Progenitor cell of endocrine pancreas (in vitro differentiated cells): ENCODE results near the gene SEMA3F. TPM values are rescaled to one million over a fixed set of nuclear protein-coding genes. Genes with fewer than 3 reads are reported as not detected.

Experiments
- DNase-seq: peaks from one replicate; pipeline ENCODE4 v3.0.0; 2021; ENCODE audit warnings: low spot score; ENCODE audit not compliant: unreplicated experiment
- H3K27ac Mint-ChIP-seq: 2 replicates; pipeline ENCODE4 v1.8.0; 2021; ENCODE audit warnings: mild to moderate bottlenecking, moderate library complexity, mixed read lengths
- H3K27me3 Mint-ChIP-seq: 2 replicates; pipeline ENCODE4 v1.8.0; 2021; ENCODE audit warnings: mixed read lengths
- H3K36me3 Mint-ChIP-seq: 2 replicates; pipeline ENCODE4 v1.8.0; 2022; ENCODE audit warnings: mixed read lengths; ENCODE audit not compliant: insufficient read depth
- H3K4me1 Mint-ChIP-seq: 2 replicates; pipeline ENCODE4 v1.8.0; 2021; ENCODE audit warnings: low read depth, mixed read lengths
- H3K4me3 Mint-ChIP-seq: 2 replicates; pipeline ENCODE4 v1.8.0; 2021; ENCODE audit warnings: low read depth, mild to moderate bottlenecking, moderate library complexity, mixed read lengths
- H3K9me3 Mint-ChIP-seq: 2 replicates; pipeline ENCODE4 v1.8.0; 2021; ENCODE audit warnings: low read depth, mixed read lengths
- long read RNA-seq: library from polyadenylated mRNA; unstranded; transcript quantifications from one replicate; pipeline ENCODE4 v2.0.0, GENCODE V29; 2020
- total RNA-seq: library from RNA; stranded (reverse); gene quantifications from 2 replicates; pipeline ENCODE4 v1.2.1, GENCODE V29; 2021
- TF ChIP-seq, protein P1 (sequence below): fragments of 200-600 bp; sonication (generic); IDR thresholded peaks from one replicate; pipeline ENCODE4 v1.5.0; 2021; ENCODE audit warnings: antibody characterized with exemption, mild to moderate bottlenecking; ENCODE audit not compliant: unreplicated experiment

The SEMA3F gene
- 23.6 and 26.5 TPM in 2 replicates for total RNA-seq
- long read RNA-seq, partial matches to known transcripts = 0 of 3 reads
- long read RNA-seq, other reads (novel, unspliced or antisense) = 3 of 3 reads

- peaks cover 2% of the 10 kb centered on the region for H3K36me3 Mint-ChIP-seq
- TF ChIP-seq, protein P1, sequence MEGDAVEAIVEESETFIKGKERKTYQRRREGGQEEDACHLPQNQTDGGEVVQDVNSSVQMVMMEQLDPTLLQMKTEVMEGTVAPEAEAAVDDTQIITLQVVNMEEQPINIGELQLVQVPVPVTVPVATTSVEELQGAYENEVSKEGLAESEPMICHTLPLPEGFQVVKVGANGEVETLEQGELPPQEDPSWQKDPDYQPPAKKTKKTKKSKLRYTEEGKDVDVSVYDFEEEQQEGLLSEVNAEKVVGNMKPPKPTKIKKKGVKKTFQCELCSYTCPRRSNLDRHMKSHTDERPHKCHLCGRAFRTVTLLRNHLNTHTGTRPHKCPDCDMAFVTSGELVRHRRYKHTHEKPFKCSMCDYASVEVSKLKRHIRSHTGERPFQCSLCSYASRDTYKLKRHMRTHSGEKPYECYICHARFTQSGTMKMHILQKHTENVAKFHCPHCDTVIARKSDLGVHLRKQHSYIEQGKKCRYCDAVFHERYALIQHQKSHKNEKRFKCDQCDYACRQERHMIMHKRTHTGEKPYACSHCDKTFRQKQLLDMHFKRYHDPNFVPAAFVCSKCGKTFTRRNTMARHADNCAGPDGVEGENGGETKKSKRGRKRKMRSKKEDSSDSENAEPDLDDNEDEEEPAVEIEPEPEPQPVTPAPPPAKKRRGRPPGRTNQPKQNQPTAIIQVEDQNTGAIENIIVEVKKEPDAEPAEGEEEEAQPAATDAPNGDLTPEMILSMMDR = peak; percentile 54
- H3K9me3 Mint-ChIP-seq = no peaks in the 10 kb centered on the region
- peak; percentile 70 for DNase-seq
- H3K4me1 Mint-ChIP-seq = peaks cover 36% of the 10 kb centered on the region
- H3K27ac Mint-ChIP-seq = peak within 1 kb of the TSS; percentile 94
- peaks cover 25% of the 10 kb centered on the region for H3K27me3 Mint-ChIP-seq
- peak within 1 kb of the TSS; percentile 87 for H3K4me3 Mint-ChIP-seq
Observed at GRCh38 chr3:50154840-50155490, at the start of gene SEMA3F. TSS of gene SEMA3F (plus strand) at chr3:50155324. CDS start at chr3:50159623, 4,299 bp downstream.

- TF ChIP-seq, protein P1 = no peak
- Mint-ChIP-seq H3K4me1 (no peaks in the 10 kb centered on the region), H3K27me3 (no peaks in the 10 kb centered on the region), H3K36me3 (peaks cover 54% of the 10 kb centered on the region), H3K4me3 (no peak overlapping the region), H3K27ac (no peak overlapping the region), H3K9me3 (no peaks in the 10 kb centered on the region)
- DNase-seq = no peak
Observed at GRCh38 chr3:50111757-50112156, 43.4 kb upstream of the SEMA3F start.

- no peaks in the 10 kb centered on the region for H3K4me1 Mint-ChIP-seq
- TF ChIP-seq, protein P1 = no peak
- no peak overlapping the region for H3K4me3 Mint-ChIP-seq
- peaks cover 52% of the 10 kb centered on the region for H3K36me3 Mint-ChIP-seq
- H3K27me3 Mint-ChIP-seq = no peaks in the 10 kb centered on the region
- no peaks in the 10 kb centered on the region for H3K9me3 Mint-ChIP-seq
- H3K27ac Mint-ChIP-seq = no peak overlapping the region
- DNase-seq = no peak
Observed at GRCh38 chr3:50112462-50112861, 42.7 kb upstream of the SEMA3F start.

DNA sequence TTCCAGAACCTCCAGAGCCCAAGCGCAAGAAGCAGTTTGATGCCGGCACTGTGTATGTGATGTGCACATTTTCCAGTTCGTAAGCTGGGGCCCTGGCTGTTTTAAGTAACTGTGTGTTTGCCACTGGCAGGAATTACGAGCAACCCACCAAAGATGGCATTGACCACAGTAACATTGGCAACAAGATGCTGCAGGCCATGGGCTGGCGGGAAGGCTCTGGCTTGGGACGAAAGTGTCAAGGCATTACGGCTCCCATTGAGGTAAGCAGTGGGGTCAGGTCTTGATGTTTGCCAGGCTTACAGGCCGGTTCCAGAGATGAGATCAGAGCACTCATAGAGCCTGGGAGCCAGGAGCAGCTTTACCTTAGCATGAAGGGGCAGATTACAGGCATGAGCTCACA lies 38.0 kb upstream of the SEMA3F start:
- Mint-ChIP-seq H3K4me3 (no peak overlapping the region), H3K4me1 (no peaks in the 10 kb centered on the region), H3K9me3 (no peaks in the 10 kb centered on the region), H3K36me3 (peaks cover 34% of the 10 kb centered on the region), H3K27me3 (no peaks in the 10 kb centered on the region), H3K27ac (no peak overlapping the region)
- TF ChIP-seq, protein P1 = no peak
- DNase-seq = no peak

- TF ChIP-seq, protein P1 = no peak
- Mint-ChIP-seq H3K4me3 (no peak overlapping the region), H3K27ac (no peak overlapping the region), H3K9me3 (no peaks in the 10 kb centered on the region), H3K27me3 (no peaks in the 10 kb centered on the region), H3K36me3 (peaks cover 32% of the 10 kb centered on the region), H3K4me1 (peaks cover 7% of the 10 kb centered on the region)
- no peak for DNase-seq
Observed at GRCh38 chr3:50118237-50118636, 36.9 kb upstream of the SEMA3F start.
